ENCODE results near the gene FREY1.

FREY1 gene

GRCh38 chr11:45906965-45907611, at the start of gene FREY1:
FREY1 (minus strand) TSS chr11:45907271; CDS start chr11:45907245, 26 bp downstream.
- DNase-seq (ENCODE audit: low read depth in 4 of 4, low spot score in 1 of 4) = no peak

- no peak for DNase-seq (ENCODE audit: low read depth in 4 of 4, low spot score in 1 of 4)
Measured at GRCh38 chr11:45949992-45950407, 42.9 kb upstream of the FREY1 start.

GRCh38 chr11:45948356-45948755, 41.3 kb upstream of the FREY1 start:
- no peak for DNase-seq (ENCODE audit: low read depth in 4 of 4, low spot score in 1 of 4)

GRCh38 chr11:45947885-45948284, 40.8 kb upstream of the FREY1 start:
- no peak for DNase-seq (ENCODE audit: low read depth in 4 of 4, low spot score in 1 of 4)

GRCh38 chr11:45945397-45945999, 38.4 kb upstream of the FREY1 start:
- DNase-seq (ENCODE audit: low read depth in 4 of 4, low spot score in 1 of 4) = no peak

GRCh38 chr11:45942381-45942780, 35.3 kb upstream of the FREY1 start:
- no peak for DNase-seq (ENCODE audit: low read depth in 4 of 4, low spot score in 1 of 4)

GRCh38 chr11:45941285-45941684, 34.2 kb upstream of the FREY1 start:
- no peak for DNase-seq (ENCODE audit: low read depth in 4 of 4, low spot score in 1 of 4)

GRCh38 chr11:45939836-45940235, 32.8 kb upstream of the FREY1 start:
- DNase-seq (ENCODE audit: low read depth in 4 of 4, low spot score in 1 of 4) = no peak

GRCh38 chr11:45937916-45938315, 30.8 kb upstream of the FREY1 start:
- DNase-seq (ENCODE audit: low read depth in 4 of 4, low spot score in 1 of 4) = no peak

- no peak for DNase-seq (ENCODE audit: low read depth in 4 of 4, low spot score in 1 of 4)
Measured at GRCh38 chr11:45936511-45937054, 29.5 kb upstream of the FREY1 start.

- no peak for DNase-seq (ENCODE audit: low read depth in 4 of 4, low spot score in 1 of 4)
Measured at GRCh38 chr11:45935349-45936064, 28.4 kb upstream of the FREY1 start.

- no peak for DNase-seq (ENCODE audit: low read depth in 4 of 4, low spot score in 1 of 4)
Measured at GRCh38 chr11:45934580-45935318, 27.7 kb upstream of the FREY1 start.

- DNase-seq (ENCODE audit: low read depth in 4 of 4, low spot score in 1 of 4) = no peak
Measured at GRCh38 chr11:45933846-45934579, 26.9 kb upstream of the FREY1 start.

GRCh38 chr11:45933131-45933831, 26.2 kb upstream of the FREY1 start:
- no peak for DNase-seq (ENCODE audit: low read depth in 4 of 4, low spot score in 1 of 4)

GRCh38 chr11:45932217-45932616, 25.1 kb upstream of the FREY1 start:
- DNase-seq (ENCODE audit: low read depth in 4 of 4, low spot score in 1 of 4) = no peak

- DNase-seq (ENCODE audit: low read depth in 4 of 4, low spot score in 1 of 4) = no peak
Measured at GRCh38 chr11:45931739-45932138, 24.7 kb upstream of the FREY1 start.

GRCh38 chr11:45930951-45931570, 24.0 kb upstream of the FREY1 start:
- DNase-seq (ENCODE audit: low read depth in 4 of 4, low spot score in 1 of 4) = no peak

GRCh38 chr11:45930031-45930794, 23.1 kb upstream of the FREY1 start:
- DNase-seq (ENCODE audit: low read depth in 4 of 4, low spot score in 1 of 4) = no peak

GRCh38 chr11:45929486-45930030, 22.5 kb upstream of the FREY1 start:
- DNase-seq (ENCODE audit: low read depth in 4 of 4, low spot score in 1 of 4) = no peak

Measured in stimulated activated CD4-positive, alpha-beta T cell treated with anti-CD3 and anti-CD28 coated beads, Interleukin-1b, Interleukin-23, amount 100 ng/mL, for 24 hours (primary cell).